Adrenal gland (tissue), 12 donors: Measurements from ENCODE around the gene BEST2. TPM values are rescaled to one million over a fixed set of nuclear protein-coding genes. Genes with fewer than 3 reads are reported as not detected.

ENCODE experiments used
- DNase-seq, 7 donors: peaks; one replicate each; pipeline ENCODE4 v3.0.0-alpha.2; 2019 to 2020
- H3K27ac ChIP-seq, 5 donors: fragments of 200-600 bp; sonication (generic) in 4 of 5; 1 replicate in 3 of 5; 2 replicates in 2 of 5; pipeline versions ENCODE4 v1.5.1 to v1.8.0; 2016 to 2020; ENCODE audit warnings: mild to moderate bottlenecking in 1 of 5
- H3K27me3 ChIP-seq: fragments of 200-600 bp; 2 replicates; pipeline ENCODE4 v1.8.0; 2021
- H3K36me3 ChIP-seq, 2 donors: fragments of 200-600 bp; replicated peaks in 1 of 2; 1 replicate in 1 of 2; 2 replicates in 1 of 2; pipeline versions ENCODE4 v1.5.1 to v1.8.0; 2018 to 2022
- H3K4me1 ChIP-seq, 2 donors: fragments of 200-600 bp; replicated peaks in 1 of 2; 1 replicate in 1 of 2; 2 replicates in 1 of 2; pipeline versions ENCODE4 v1.5.1 to v1.8.0; 2018 to 2021
- H3K4me3 ChIP-seq, 4 donors: fragments of 200-600 bp; sonication (generic) in 3 of 4; one replicate each; pipeline ENCODE4 v1.5.1; 2016 to 2018
- H3K9me3 ChIP-seq, 3 donors: fragments of 200-600 bp; sonication (generic) in 1 of 3; replicated peaks in 1 of 3; 1 replicate in 2 of 3; 2 replicates in 1 of 3; pipeline versions ENCODE4 v1.5.1 to v1.8.0; 2016 to 2021
- CTCF ChIP-seq, 6 experiments: fragments of 450-650 bp in 4 of 6; fragments of 200-600 bp in 2 of 6; sonication (generic) in 1 of 6; IDR thresholded peaks; 1 replicate in 5 of 6; 2 replicates in 1 of 6; pipeline versions ENCODE4 v1.5.1 to v1.8.0; 2016 to 2021; ENCODE audit warnings: antibody characterized with exemption in 6 of 6, mild to moderate bottlenecking in 2 of 6, moderate library complexity in 1 of 6
- POLR2A ChIP-seq, 2 donors: fragments of 450-650 bp; IDR thresholded peaks; one replicate each; pipeline ENCODE4 v1.6.1; 2017; ENCODE audit warnings: antibody characterized with exemption in 2 of 2, mild to moderate bottlenecking in 2 of 2, moderate library complexity in 1 of 2
- WGBS, 4 donors: extraction: QIAGEN DNeasy Blood & Tissue Kit in 2 of 4; methylation state at CpG; one replicate each; pipeline versions ENCODE4 v1.1.5 to v1.1.7; 2013 to 2017; 5-methylcytosine and 5-hydroxymethylcytosine counted together
- intact Hi-C, 2 donors: fragments of 100-400 bp; cut with DNase I; formaldehyde crosslinking; loops; one replicate each; pipeline versions ENCODE4 v1.14.1 to v1.15.0; 2022 to 2023
- polyA plus RNA-seq, 3 donors: library from polyadenylated mRNA; stranded (reverse); fragments of 200-250 nt in 2 of 3; fragments of 350-450 nt in 1 of 3; fragmentation: Illumina TruSeq in 1 of 3; extraction: RNeasy Lipid Tissue Mini Kit (QIAGEN cat#74804) in 1 of 3; gene quantifications; one replicate each; pipeline ENCODE4 v1.2.3, GENCODE V29; 2013 to 2014
- total RNA-seq, 9 donors: library from RNA; depleted of rRNA in 4 of 9; stranded (reverse); fragments of >200 nt in 4 of 9; fragments of 120-200 nt in 1 of 9; fragmentation: NEBNext Ultra II Directional in 1 of 9; extraction: Animal tissue kit (Norgen Biotek cat#: 25700) in 1 of 9; gene quantifications; one replicate each; pipeline versions ENCODE4 v1.1.0 to v1.2.4, GENCODE V29; 2013 to 2023
- donor health status: healthy with polysubstance abuse.
- donor health status: Bipolar disorder and iron deficiency.
- donor health status: DM: yes; HTN: yes; CAD: no.
- donor health status: DM: no; HTN: no; CAD: no.
- donor health status: DM: no; HTN: no; CAD: no.
- donor health status: DM: yes; HTN: yes; CAD: no.

Gene BEST2
- total and polyA plus RNA-seq, 12 donors: not detected

- TF ChIP-seq POLR2A (IDR thresholded peaks at IDR 0.05): no peak
- TF ChIP-seq CTCF (IDR thresholded peaks at IDR 0.05): no peak
- peak overlapping the region in 3 of 4 donors; percentile 16 to 77 (median 74) for H3K4me3 ChIP-seq
- 2 to 4% (median 3%) methylated on average over 13 to 22 of the region's 22 CpGs for WGBS, 4 donors
- H3K36me3 ChIP-seq: no peaks in the 10 kb centered on the region
- intact Hi-C loops: no loop called here
- H3K9me3 ChIP-seq: no peaks in the 10 kb centered on the region
- H3K4me1 ChIP-seq: peaks cover 25 to 52% of the 10 kb centered on the region in 2 donors
- H3K27me3 ChIP-seq: no peaks in the 10 kb centered on the region
- H3K27ac ChIP-seq: peak overlapping the region; percentile 97 to 100 (median 99)
- peak in 1 of 7 donors; percentile 59 for DNase-seq
Measured at GRCh38 chr19:12790628-12791344, 39.2 kb downstream of the BEST2 start.

GRCh38 chr19:12791345-12792050, 39.9 kb downstream of the BEST2 start, which contains the start of gene JUNB:
Gene JUNB (plus strand): TSS chr19:12791486. CDS start chr19:12791772, 286 bp downstream.
- peak; percentile 100 for TF ChIP-seq POLR2A (IDR thresholded peaks at IDR 0.05)
- peak in 4 of 6 experiments; percentile 3 to 27 (median 16) for TF ChIP-seq CTCF (IDR thresholded peaks at IDR 0.05)
- peak; percentile 98 to 99 (median 98) for DNase-seq
- intact Hi-C loops: no loop called here
- Histone ChIP-seq H3K9me3 (no peaks in the 10 kb centered on the region), H3K36me3 (no peaks in the 10 kb centered on the region), H3K4me1 (peaks cover 29 to 56% of the 10 kb centered on the region in 2 donors), H3K27me3 (no peaks in the 10 kb centered on the region), H3K4me3 (peak within 1 kb of the TSS; percentile 54 to 80 (median 76)), H3K27ac (peak within 1 kb of the TSS; percentile 97 to 100 (median 99))
- 0% methylated on average over 23 to 73 of the region's 73 CpGs; no CpG with 5 or more reads in 1 of the 4 donors for WGBS, 4 donors

- H3K4me1 ChIP-seq: peaks cover 29 to 49% of the 10 kb centered on the region in 2 donors
- peak; percentile 77 to 91 (median 82) for DNase-seq
- 0 to 1% (median 0%) methylated on average over 3 to 84 of the region's 84 CpGs for WGBS, 4 donors
- intact Hi-C loops: no loop called here
- H3K4me3 ChIP-seq: peak overlapping the region; percentile 54 to 80 (median 76)
- H3K36me3 ChIP-seq: no peaks in the 10 kb centered on the region
- H3K27me3 ChIP-seq: no peaks in the 10 kb centered on the region
- peak overlapping the region; percentile 93 to 99 (median 98) for H3K27ac ChIP-seq
- no peaks in the 10 kb centered on the region for H3K9me3 ChIP-seq
- TF ChIP-seq CTCF (IDR thresholded peaks at IDR 0.05) (peak in 1 of 6 experiments; percentile 5), POLR2A (IDR thresholded peaks at IDR 0.05) (peak; percentile 44 to 71)
Measured at GRCh38 chr19:12792051-12792852, 40.7 kb downstream of the BEST2 start.
